WTC11 (cell line): ENCODE results near the gene CARHSP1. TPM values are rescaled to one million over a fixed set of nuclear protein-coding genes. Genes with fewer than 3 reads are reported as not detected.

ENCODE experiments used
- ATAC-seq: fragments of 200-7000 bp; cut with Tn5 transposase; 2 replicates; pipeline ENCODE4 v1.10.0; 2021; ENCODE audit warnings: mild to moderate bottlenecking, moderate library complexity
- CTCF ChIA-PET: fragments of 300-600 bp; sonication (Branson Sonifier 250); formaldehyde crosslinking; loops from one replicate; lab custom pipeline; 2021; ENCODE audit warnings: antibody characterized with exemption; lab: Charles Lee
- POLR2A ChIA-PET: fragments of 350-600 bp; sonication (Branson Sonifier 250); formaldehyde crosslinking; loops from one replicate; lab custom pipeline; 2021; ENCODE audit warnings: antibody characterized with exemption; lab: Charles Lee
- DNase-seq: peaks from one replicate; pipeline ENCODE4 v3.0.0; 2021; ENCODE audit warnings: low spot score
- H3K27ac Mint-ChIP-seq: 2 replicates; pipeline ENCODE4 v1.8.0; 2021; ENCODE audit warnings: mixed read lengths
- H3K27me3 Mint-ChIP-seq: 2 replicates; pipeline ENCODE4 v1.8.0; 2021; ENCODE audit warnings: low read depth, mild to moderate bottlenecking, moderate library complexity, mixed read lengths
- H3K36me3 Mint-ChIP-seq: 2 replicates; pipeline ENCODE4 v1.8.0; 2021; ENCODE audit warnings: mixed read lengths
- H3K4me1 Mint-ChIP-seq: 2 replicates; pipeline ENCODE4 v1.8.0; 2022; ENCODE audit warnings: mixed read lengths
- H3K4me3 Mint-ChIP-seq: 2 replicates; pipeline ENCODE4 v1.8.0; 2021; ENCODE audit warnings: mild to moderate bottlenecking, moderate library complexity, mixed read lengths
- H3K9me3 Mint-ChIP-seq: 2 replicates; pipeline ENCODE4 v1.8.0; 2021; ENCODE audit warnings: mixed read lengths
- ATF2 ChIP-seq: sonication (generic); formaldehyde crosslinking; IDR thresholded peaks from 2 replicates; pipeline ENCODE4 v1.8.1; 2022; ENCODE audit warnings: low read depth, missing genetic modification reagents, borderline replicate concordance
- ELF4 ChIP-seq: sonication (generic); formaldehyde crosslinking; IDR thresholded peaks from 2 replicates; pipeline ENCODE4 v1.8.1; 2022; ENCODE audit warnings: low read depth, mild to moderate bottlenecking, moderate library complexity, missing genetic modification reagents
- ESRRA ChIP-seq: sonication (generic); formaldehyde crosslinking; IDR thresholded peaks from 2 replicates; pipeline ENCODE4 v1.8.1; 2022; ENCODE audit warnings: mild to moderate bottlenecking, missing genetic modification reagents, borderline replicate concordance
- GTF2I ChIP-seq: fragments of 250-450 bp; sonication (Bioruptor Pico); conservative IDR thresholded peaks from 2 replicates; pipeline ENCODE4 v1.4.0; 2021; ENCODE audit warnings: mild to moderate bottlenecking
- KAT7 ChIP-seq: sonication (generic); formaldehyde crosslinking; IDR thresholded peaks from 2 replicates; pipeline ENCODE4 v1.8.1; 2023; ENCODE audit warnings: missing genetic modification reagents, mild to moderate bottlenecking, borderline replicate concordance
- MYBL2 ChIP-seq: sonication (generic); formaldehyde crosslinking; IDR thresholded peaks from 2 replicates; pipeline ENCODE4 v1.8.1; 2023; ENCODE audit warnings: mild to moderate bottlenecking, moderate library complexity, missing genetic modification reagents
- NFE2L1 ChIP-seq: sonication (generic); formaldehyde crosslinking; IDR thresholded peaks from 2 replicates; pipeline ENCODE4 v1.8.1; 2023; ENCODE audit warnings: missing genetic modification reagents
- PREB ChIP-seq: sonication (generic); formaldehyde crosslinking; IDR thresholded peaks from 2 replicates; pipeline ENCODE4 v1.8.1; 2022; ENCODE audit warnings: mild to moderate bottlenecking, missing genetic modification reagents, moderate library complexity, borderline replicate concordance
- SP1 ChIP-seq: sonication (generic); formaldehyde crosslinking; conservative IDR thresholded peaks from 2 replicates; pipeline ENCODE4 v1.8.1; 2022; ENCODE audit warnings: missing genetic modification reagents
- ZNF121 ChIP-seq: sonication (generic); formaldehyde crosslinking; IDR thresholded peaks from 2 replicates; pipeline ENCODE4 v1.8.0; 2023; ENCODE audit warnings: missing genetic modification reagents
- ZNF416 ChIP-seq: fragments of 250-450 bp; sonication (Bioruptor Pico); IDR thresholded peaks from 2 replicates; pipeline ENCODE4 v1.9.0; 2021; ENCODE audit warnings: mild to moderate bottlenecking, inconsistent platforms
- ZNF425 ChIP-seq: fragments of 250-450 bp; sonication (Bioruptor Pico); conservative IDR thresholded peaks from 2 replicates; pipeline ENCODE4 v1.9.0; 2021; ENCODE audit warnings: mild to moderate bottlenecking
- total RNA-seq: library from RNA; stranded (reverse); gene quantifications from 3 replicates; pipeline ENCODE4 v1.2.3, GENCODE V29; 2021
- TF ChIP-seq, protein P1 (sequence below): sonication (generic); formaldehyde crosslinking; IDR thresholded peaks from 2 replicates; pipeline ENCODE4 v1.8.1; 2023; ENCODE audit warnings: mild to moderate bottlenecking, missing genetic modification reagents, moderate library complexity

CARHSP1 gene
- total RNA-seq, 1 experiment from 2014 or later = 261 TPM

DNA sequence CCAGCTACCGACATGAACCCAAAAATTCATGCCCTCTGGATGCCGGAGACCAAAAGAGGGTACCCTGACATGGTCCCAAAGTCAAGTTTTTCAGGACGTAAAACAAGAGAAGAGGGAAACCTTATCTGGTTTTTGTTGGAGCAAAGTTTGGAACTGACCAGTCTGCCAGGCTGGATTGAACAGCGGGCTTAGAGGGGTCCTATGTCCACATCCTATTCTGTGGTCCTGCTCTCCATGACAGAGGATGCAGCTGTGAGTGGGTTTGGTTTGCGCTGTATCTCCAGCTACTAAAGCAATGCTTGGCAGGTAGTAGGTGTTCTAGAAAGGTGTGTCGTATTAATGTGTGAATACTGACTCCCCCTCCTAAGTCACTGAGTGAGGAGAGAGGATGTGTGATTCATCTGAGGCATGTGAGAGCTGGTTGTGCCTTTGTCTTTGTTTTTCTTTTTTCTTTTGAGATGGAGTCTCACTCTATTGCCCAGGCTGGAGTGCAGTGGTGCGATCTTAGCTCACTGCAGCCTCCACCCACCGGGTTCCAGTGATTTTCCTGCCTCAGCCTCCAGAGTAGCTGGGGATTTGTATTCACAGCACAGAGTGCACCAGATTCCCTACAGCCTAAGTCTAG, 40.2 kb downstream of the CARHSP1 start:
- CTCF ChIA-PET = interaction anchor here (0.6 to 2.0 kb wide), 3 partner anchors 52 to 312 kb away, joined by 3 to 5 read pairs (median 4); no protein-coding TSS in a partner anchor
- ATAC-seq = no peak

DNA sequence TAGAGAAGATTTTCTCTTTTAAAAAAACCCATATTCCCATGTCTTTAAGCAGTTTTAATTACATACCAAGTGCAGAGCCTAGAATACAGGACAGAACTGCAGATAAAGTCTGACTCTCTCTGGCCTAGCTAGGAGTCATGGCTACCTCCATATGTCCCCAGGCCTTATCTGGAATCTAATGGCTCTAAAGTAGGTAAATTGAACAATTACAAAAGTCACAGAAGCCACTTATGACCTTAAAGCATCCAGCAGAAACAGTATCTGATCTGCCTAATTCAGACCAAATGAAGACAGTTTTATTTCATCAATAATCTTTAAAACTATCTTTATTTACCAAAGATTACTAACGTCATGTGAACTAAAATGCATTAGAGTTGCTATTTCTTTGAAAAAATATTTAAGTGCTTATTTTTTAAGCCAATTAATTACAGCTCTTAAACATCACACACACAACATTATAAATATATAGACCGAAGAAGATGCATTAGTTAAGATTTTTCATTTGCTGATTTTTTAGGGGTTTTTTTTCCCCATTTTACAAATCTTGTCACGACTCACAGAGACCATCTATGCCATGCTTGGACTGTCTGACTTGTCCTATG, 42.4 kb downstream of the CARHSP1 start:
- H3K4me3 Mint-ChIP-seq = no peak overlapping the region
- peak overlapping the region; percentile 26; the same call in 1 of the 2 replicates for H3K27ac Mint-ChIP-seq
- CTCF ChIA-PET = interaction anchor here (1.4 kb wide), 1 partner anchor 54 kb away, joined by 3 read pairs; no protein-coding TSS in a partner anchor
- peaks cover 4% of the 10 kb centered on the region; the same call in 1 of the 2 replicates for H3K9me3 Mint-ChIP-seq
- H3K4me1 Mint-ChIP-seq = peaks cover 50% of the 10 kb centered on the region
- H3K36me3 Mint-ChIP-seq = peaks cover 56% of the 10 kb centered on the region
- no peak for ATAC-seq
- POLR2A ChIA-PET = no interaction called here
- no peak for TF ChIP-seq SP1
- no peaks in the 10 kb centered on the region for H3K27me3 Mint-ChIP-seq
- no peak for DNase-seq

More for the DNA sequence above, 40.2 kb downstream of the CARHSP1 start:
- Mint-ChIP-seq H3K27me3 (no peaks in the 10 kb centered on the region), H3K9me3 (peaks cover 4% of the 10 kb centered on the region; the same call in 1 of the 2 replicates), H3K27ac (peak overlapping the region; percentile 100), H3K36me3 (peaks cover 37% of the 10 kb centered on the region), H3K4me1 (peaks cover 56% of the 10 kb centered on the region), H3K4me3 (no peak overlapping the region)
- POLR2A ChIA-PET = no interaction called here
- no peak for TF ChIP-seq ESRRA
- no peak for TF ChIP-seq ATF2 (CRISPR knock-in tag)
- peak; percentile 81 for TF ChIP-seq ZNF121
- TF ChIP-seq KAT7 = no peak
- no peak for DNase-seq

DNA sequence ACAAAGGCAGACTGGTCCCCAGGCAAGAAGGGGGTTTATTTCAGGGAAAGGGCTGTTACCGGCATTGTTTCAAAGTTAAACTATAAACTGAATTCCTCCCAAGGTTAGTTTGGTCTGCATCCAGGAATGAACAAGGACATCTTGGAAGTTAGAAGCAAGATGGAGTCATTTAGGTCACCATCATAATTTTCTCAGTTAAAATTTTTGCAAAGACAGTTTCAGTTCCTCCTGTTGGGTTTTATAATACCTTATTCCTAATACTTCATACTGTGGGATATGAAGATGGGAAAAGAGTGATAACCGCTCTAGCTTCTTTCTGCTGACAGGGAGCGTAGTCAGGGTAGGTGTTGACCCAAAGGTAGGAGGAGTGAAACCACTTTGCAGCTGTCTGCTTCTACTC, 46.4 kb downstream of the CARHSP1 start:
- no peak for TF ChIP-seq MYBL2 (CRISPR knock-in tag)
- TF ChIP-seq NFE2L1 = no peak
- Mint-ChIP-seq H3K36me3 (peaks cover 77% of the 10 kb centered on the region), H3K27ac (peak overlapping the region; percentile 75), H3K4me1 (peaks cover 25% of the 10 kb centered on the region), H3K9me3 (peaks cover 4% of the 10 kb centered on the region; the same call in 1 of the 2 replicates), H3K27me3 (no peaks in the 10 kb centered on the region), H3K4me3 (no peak overlapping the region)
- ChIA-PET CTCF (interaction anchor here (0.9 to 1.6 kb wide), 2 partner anchors 32 to 186 kb away, joined by 3 to 4 read pairs; no protein-coding TSS in a partner anchor), POLR2A (no interaction called here)
- ATAC-seq (peak; percentile 50; the same call in 1 of the 2 replicates), DNase-seq (no peak)

DNA sequence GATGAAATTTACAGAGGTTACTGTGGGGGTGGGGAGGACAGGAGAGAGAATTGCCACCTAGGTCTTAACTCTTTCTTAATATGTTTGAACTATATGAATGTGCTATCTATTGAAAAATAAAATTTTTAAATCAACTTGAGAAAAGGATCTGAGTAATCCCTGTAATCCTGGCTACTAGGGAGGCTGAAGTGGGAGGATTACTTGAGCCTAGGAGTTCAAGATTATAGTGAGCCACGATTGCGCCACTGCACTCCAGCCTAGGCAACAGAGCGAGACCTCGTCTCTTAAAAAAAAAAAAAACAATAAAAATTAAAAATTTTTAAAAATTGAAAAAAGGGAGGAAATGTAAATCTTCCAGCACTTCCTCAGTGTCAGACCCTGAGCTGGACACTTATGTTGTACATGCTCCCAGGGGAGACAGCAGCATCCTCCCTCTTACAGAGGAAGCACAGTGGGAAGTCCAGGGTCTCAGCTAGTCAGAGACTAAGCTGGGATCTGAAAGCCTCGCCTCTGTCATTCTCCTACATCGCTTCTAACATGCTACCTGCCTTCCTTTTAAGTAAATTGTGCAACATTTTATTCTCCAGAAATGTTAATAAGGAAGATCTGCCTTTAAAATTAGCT, 49.3 kb downstream of the CARHSP1 start:
- ChIA-PET CTCF (interaction anchor here (0.6 kb wide), 1 partner anchor 1933 kb away, joined by 3 read pairs; no protein-coding TSS in a partner anchor), POLR2A (interaction anchor here (1.2 kb wide), 1 partner anchor 12 kb away, joined by 3 read pairs; no protein-coding TSS in a partner anchor)
- no peak overlapping the region for H3K4me3 Mint-ChIP-seq
- DNase-seq (no peak), ATAC-seq (no peak)
- H3K36me3 Mint-ChIP-seq = peaks cover 80% of the 10 kb centered on the region
- peaks cover 4% of the 10 kb centered on the region; the same call in 1 of the 2 replicates for H3K9me3 Mint-ChIP-seq
- H3K27me3 Mint-ChIP-seq = no peaks in the 10 kb centered on the region
- peak overlapping the region; percentile 88; the same call in 1 of the 2 replicates for H3K27ac Mint-ChIP-seq
- TF ChIP-seq ELF4 (CRISPR knock-in tag) (no peak), PREB (CRISPR knock-in tag) (no peak), ZNF425 (CRISPR knock-in tag) (no peak), ZNF416 (CRISPR knock-in tag) (no peak), GTF2I (CRISPR knock-in tag) (no peak)
- TF ChIP-seq, protein P1, sequence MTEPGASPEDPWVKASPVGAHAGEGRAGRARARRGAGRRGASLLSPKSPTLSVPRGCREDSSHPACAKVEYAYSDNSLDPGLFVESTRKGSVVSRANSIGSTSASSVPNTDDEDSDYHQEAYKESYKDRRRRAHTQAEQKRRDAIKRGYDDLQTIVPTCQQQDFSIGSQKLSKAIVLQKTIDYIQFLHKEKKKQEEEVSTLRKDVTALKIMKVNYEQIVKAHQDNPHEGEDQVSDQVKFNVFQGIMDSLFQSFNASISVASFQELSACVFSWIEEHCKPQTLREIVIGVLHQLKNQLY (CRISPR knock-in tag) = no peak
- H3K4me1 Mint-ChIP-seq = peaks cover 25% of the 10 kb centered on the region
